ENCODE measurements around the gene COL5A1. TPM values are rescaled to one million over a fixed set of nuclear protein-coding genes. Genes with fewer than 3 reads are reported as not detected.

Gene COL5A1
- polyA plus RNA-seq, 1 donor (not counting 4 experiments of a cell fraction or from before 2014, with no cell fraction given), result 3.1 TPM

DNA sequence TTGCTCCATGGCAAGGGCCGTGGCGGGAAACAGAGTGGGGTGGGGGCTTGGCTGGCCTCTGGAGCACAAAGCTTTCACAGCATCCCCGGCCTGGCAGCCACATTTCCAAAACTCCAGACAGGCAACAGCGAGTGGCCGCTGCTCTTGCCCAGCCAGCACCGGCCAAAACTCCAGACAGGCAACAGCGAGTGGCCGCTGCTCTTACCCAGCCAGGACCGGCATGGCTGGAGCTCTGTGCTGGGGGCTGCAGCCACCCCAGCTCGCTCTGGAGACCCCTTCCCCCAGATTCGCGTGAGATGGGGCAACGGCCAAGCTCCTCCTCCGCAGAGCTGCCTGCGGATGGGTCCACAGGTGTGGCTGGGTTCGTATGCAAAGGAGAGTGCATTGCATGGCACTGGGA lies 98.5 kb downstream of the COL5A1 start:
- DNase-seq (ENCODE audit: low read depth, low spot score), result no peak
- FAIRE-seq, result no peak
- Histone ChIP-seq H3K36me3 (ENCODE audit: control insufficient read depth in 2 of 2, extremely low read depth in 1 of 2, insufficient read depth in 2 of 2, low read length in 2 of 2) (no peaks in the 10 kb centered on the region), H3K27me3 (ENCODE audit: control insufficient read depth, extremely low read depth, insufficient read depth, low read length) (peaks cover 5% of the 10 kb centered on the region), H3K9me3 (ENCODE audit: control insufficient read depth, low read depth, low read length) (peaks cover 6% of the 10 kb centered on the region), H3K4me2 (ENCODE audit: control insufficient read depth, extremely low read depth, insufficient read depth, low read depth, low read length) (no peak overlapping the region), H3K79me2 (ENCODE audit: control insufficient read depth, insufficient read depth, low read length) (no peaks in the 10 kb centered on the region), H3K4me1 (ENCODE audit: control insufficient read depth, extremely low read depth, insufficient read depth, low read length) (no peaks in the 10 kb centered on the region), H4K20me1 (ENCODE audit: control insufficient read depth, extremely low read depth, insufficient read depth, low read length) (no peaks in the 10 kb centered on the region), H2AFZ (ENCODE audit: control insufficient read depth, low read length) (no peak overlapping the region), H3K4me3 (ENCODE audit: control insufficient read depth in 2 of 3, extremely low read depth in 1 of 3, insufficient read depth in 2 of 3, low read depth in 1 of 3, low read length in 3 of 3) (no peak overlapping the region), H3K9ac (ENCODE audit: control insufficient read depth, extremely low read depth, insufficient read depth, low read length) (no peak overlapping the region), H3K27ac (ENCODE audit: control insufficient read depth, insufficient read depth, low read length) (no peak overlapping the region), H3K9me1 (ENCODE audit: control insufficient read depth, extremely low read depth, insufficient read depth, low read length) (no peaks in the 10 kb centered on the region)
- TF ChIP-seq, protein P1, sequence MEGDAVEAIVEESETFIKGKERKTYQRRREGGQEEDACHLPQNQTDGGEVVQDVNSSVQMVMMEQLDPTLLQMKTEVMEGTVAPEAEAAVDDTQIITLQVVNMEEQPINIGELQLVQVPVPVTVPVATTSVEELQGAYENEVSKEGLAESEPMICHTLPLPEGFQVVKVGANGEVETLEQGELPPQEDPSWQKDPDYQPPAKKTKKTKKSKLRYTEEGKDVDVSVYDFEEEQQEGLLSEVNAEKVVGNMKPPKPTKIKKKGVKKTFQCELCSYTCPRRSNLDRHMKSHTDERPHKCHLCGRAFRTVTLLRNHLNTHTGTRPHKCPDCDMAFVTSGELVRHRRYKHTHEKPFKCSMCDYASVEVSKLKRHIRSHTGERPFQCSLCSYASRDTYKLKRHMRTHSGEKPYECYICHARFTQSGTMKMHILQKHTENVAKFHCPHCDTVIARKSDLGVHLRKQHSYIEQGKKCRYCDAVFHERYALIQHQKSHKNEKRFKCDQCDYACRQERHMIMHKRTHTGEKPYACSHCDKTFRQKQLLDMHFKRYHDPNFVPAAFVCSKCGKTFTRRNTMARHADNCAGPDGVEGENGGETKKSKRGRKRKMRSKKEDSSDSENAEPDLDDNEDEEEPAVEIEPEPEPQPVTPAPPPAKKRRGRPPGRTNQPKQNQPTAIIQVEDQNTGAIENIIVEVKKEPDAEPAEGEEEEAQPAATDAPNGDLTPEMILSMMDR (optimal IDR thresholded peaks at IDR 0.05 in 1 of 3, IDR thresholded peaks at IDR 0.05 in 1 of 3, conservative IDR thresholded peaks at IDR 0.05 in 1 of 3; ENCODE audit: extremely low read depth in 1 of 3, insufficient read depth in 2 of 3, low read length in 3 of 3), result no peak
- TF ChIP-seq EZH2 (IDR thresholded peaks at IDR 0.05; ENCODE audit: low read length), result no peak
- dilution Hi-C loops (cut with MboI; ENCODE audit: extremely low pct_ligation_motif_present, low sequenced_read_pairs), result no loop called here

DNA sequence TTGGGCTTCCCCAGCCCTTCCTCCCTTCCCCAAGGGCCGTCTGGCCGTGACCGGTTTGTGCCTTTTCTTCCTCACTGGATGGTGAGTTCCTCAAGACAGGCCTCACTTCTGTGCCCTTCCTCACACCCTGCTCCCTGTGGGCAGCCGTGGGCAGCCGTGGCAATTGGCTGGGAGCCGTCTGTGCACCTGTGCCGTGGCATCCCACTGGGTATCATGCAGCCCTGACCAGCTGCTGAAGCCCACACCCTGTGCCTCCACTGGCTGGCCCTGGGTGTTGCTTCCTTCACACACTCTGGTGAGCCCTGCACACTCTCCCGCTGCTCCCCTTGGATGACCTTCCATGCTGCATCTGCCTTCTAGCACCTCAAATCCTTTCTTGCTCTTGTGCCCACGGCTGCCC lies 100.2 kb downstream of the COL5A1 start:
- H3K9me3 ChIP-seq (ENCODE audit: control insufficient read depth, low read depth, low read length), result peaks cover 8% of the 10 kb centered on the region
- TF ChIP-seq, protein P1 (optimal IDR thresholded peaks at IDR 0.05 in 1 of 3, IDR thresholded peaks at IDR 0.05 in 1 of 3, conservative IDR thresholded peaks at IDR 0.05 in 1 of 3; ENCODE audit: extremely low read depth in 1 of 3, insufficient read depth in 2 of 3, low read length in 3 of 3), result no peak
- no peak for TF ChIP-seq EZH2 (IDR thresholded peaks at IDR 0.05; ENCODE audit: low read length)
- H3K4me3 ChIP-seq (ENCODE audit: control insufficient read depth in 2 of 3, extremely low read depth in 1 of 3, insufficient read depth in 2 of 3, low read depth in 1 of 3, low read length in 3 of 3), result no peak overlapping the region
- no peak overlapping the region for H3K9ac ChIP-seq (ENCODE audit: control insufficient read depth, extremely low read depth, insufficient read depth, low read length)
- DNase-seq (ENCODE audit: low read depth, low spot score), result no peak
- no peaks in the 10 kb centered on the region for H3K4me1 ChIP-seq (ENCODE audit: control insufficient read depth, extremely low read depth, insufficient read depth, low read length)
- FAIRE-seq, result no peak
- no peaks in the 10 kb centered on the region for H3K9me1 ChIP-seq (ENCODE audit: control insufficient read depth, extremely low read depth, insufficient read depth, low read length)
- dilution Hi-C loops (cut with MboI; ENCODE audit: extremely low pct_ligation_motif_present, low sequenced_read_pairs), result no loop called here
- H3K79me2 ChIP-seq (ENCODE audit: control insufficient read depth, insufficient read depth, low read length), result no peaks in the 10 kb centered on the region
- no peaks in the 10 kb centered on the region for H3K27me3 ChIP-seq (ENCODE audit: control insufficient read depth, extremely low read depth, insufficient read depth, low read length)
- H4K20me1 ChIP-seq (ENCODE audit: control insufficient read depth, extremely low read depth, insufficient read depth, low read length), result no peaks in the 10 kb centered on the region
- H3K27ac ChIP-seq (ENCODE audit: control insufficient read depth, insufficient read depth, low read length), result no peak overlapping the region
- no peak overlapping the region for H2AFZ ChIP-seq (ENCODE audit: control insufficient read depth, low read length)
- H3K36me3 ChIP-seq (ENCODE audit: control insufficient read depth in 2 of 2, extremely low read depth in 1 of 2, insufficient read depth in 2 of 2, low read length in 2 of 2), result no peaks in the 10 kb centered on the region
- no peak overlapping the region for H3K4me2 ChIP-seq (ENCODE audit: control insufficient read depth, extremely low read depth, insufficient read depth, low read depth, low read length)
